Stimulated activated CD8-positive, alpha-beta memory T cell treated with anti-CD3 and anti-CD28 coated beads, Interleukin-7, amount 100 ng/mL, for 48 hours (primary cell): ENCODE results near the gene MAPK8IP1.

Experiments used
- DNase-seq, 2 donors: peaks; one replicate each; pipeline ENCODE4 v3.0.0-alpha.2; 2020; ENCODE audit warnings: low read depth in 1 of 2; ENCODE audit errors: extremely low read depth in 1 of 2

MAPK8IP1 gene

GRCh38 chr11:45924036-45924915 is 38.8 kb downstream of the MAPK8IP1 start:
- no peak for DNase-seq

GRCh38 chr11:45924927-45925326 is 39.5 kb downstream of the MAPK8IP1 start:
- no peak for DNase-seq

DNA sequence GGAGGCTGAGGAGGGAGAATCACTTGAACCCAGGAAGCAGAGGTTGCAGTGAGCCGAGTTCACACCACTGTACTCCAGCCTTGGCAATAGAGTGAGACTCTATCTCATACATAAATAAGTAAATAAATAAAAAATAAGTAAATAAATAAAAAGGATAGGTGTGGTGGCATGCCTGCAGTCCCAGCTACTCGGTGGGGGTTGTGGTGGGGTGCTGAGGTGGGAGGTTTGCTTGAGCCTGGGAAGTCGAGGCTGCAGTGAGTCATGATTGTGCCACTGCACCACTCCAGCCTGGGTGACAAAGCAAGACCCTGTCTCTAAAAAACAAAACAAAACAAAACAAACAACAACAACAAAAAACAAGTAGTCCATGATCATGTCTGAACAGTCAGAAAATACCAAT is 40.1 kb downstream of the MAPK8IP1 start:
- no peak for DNase-seq

DNA sequence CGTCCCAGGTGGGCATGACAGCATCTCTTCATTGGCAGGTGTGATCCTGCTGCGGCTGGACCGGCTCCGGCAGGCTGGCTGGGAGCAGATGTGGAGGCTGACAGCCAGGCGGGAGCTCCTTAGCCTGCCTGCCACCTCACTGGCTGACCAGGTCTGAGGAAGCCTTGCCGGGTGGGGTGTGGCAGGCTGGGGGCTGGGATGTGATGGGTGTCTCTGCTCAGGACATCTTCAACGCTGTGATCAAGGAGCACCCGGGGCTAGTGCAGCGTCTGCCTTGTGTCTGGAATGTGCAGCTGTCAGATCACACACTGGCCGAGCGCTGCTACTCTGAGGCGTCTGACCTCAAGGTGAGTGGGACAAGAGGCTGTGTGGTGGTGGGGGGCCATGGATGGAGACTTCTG is 40.5 kb downstream of the MAPK8IP1 start:
- no peak for DNase-seq

DNA sequence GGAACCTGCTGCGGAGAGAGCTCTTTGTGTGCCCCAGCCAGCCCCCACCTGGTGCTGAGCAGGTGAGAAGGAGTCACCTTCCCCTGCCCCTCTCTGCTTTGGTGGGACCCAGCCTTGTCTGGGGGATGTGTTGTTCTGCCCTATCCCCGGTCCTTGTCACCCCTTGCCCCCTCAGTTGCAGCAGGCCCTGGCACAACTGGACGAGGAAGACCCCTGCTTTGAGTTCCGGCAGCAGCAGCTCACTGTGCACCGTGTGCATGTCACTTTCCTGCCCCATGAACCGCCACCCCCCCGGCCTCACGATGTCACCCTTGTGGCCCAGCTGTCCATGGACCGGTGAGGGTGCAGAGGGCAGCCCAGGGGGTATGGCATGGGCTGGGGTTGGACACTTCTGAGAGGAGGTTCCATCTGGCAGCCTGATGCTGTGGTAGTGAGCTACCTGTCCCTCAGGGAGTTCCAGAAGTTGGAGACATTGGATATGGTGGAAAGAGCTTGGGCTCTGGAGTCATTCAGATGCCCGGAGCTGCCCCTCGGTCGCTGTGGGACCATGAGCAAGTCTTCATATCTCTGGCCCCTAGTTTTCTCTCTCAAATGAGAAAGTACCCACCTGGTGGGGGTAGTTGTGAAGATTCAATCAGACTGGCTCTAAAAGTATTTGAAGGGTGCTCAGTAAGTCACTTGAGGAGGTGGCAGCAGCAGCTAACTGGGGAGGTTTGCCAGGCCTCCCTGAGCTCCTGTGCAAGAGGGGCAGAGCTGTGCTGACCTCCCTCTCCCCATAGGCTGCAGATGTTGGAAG is 41.3 kb downstream of the MAPK8IP1 start:
- DNase-seq = no peak

- DNase-seq = no peak
These were observed 41.9 kb downstream of the MAPK8IP1 start for GRCh38 chr11:45927332-45927683.

DNA sequence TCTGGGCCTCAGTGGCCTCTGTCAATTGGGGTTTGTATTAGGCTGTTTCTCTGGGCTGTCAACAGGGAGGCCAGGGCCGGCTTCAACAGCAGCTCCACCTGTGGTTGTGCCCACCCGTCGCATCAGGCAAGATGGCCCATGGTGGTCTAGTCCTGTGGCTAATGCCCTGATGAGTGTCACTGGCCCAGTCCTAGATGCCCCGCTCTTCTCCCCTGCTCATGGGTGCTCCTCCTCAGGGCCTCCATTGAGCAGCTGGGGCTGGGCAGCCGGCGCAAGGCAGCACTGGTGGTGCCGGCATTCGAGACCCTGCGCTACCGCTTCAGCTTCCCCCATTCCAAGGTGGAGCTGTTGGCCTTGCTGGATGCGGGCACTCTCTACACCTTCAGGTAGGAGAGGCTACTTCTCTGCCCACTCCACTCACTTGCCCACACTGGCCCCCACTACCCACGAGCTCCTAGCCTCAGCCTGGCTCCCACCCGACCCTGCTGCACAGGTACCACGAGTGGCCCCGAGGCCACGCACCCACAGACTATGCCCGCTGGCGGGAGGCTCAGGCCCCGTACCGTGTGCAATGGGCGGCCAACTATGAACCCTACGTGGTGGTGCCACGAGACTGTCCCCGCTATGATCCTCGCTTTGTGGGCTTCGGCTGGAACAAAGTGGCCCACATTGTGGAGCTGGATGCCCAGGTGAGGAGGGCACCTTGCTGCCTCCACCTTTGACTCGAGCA is 42.4 kb downstream of the MAPK8IP1 start:
- DNase-seq = no peak

DNA sequence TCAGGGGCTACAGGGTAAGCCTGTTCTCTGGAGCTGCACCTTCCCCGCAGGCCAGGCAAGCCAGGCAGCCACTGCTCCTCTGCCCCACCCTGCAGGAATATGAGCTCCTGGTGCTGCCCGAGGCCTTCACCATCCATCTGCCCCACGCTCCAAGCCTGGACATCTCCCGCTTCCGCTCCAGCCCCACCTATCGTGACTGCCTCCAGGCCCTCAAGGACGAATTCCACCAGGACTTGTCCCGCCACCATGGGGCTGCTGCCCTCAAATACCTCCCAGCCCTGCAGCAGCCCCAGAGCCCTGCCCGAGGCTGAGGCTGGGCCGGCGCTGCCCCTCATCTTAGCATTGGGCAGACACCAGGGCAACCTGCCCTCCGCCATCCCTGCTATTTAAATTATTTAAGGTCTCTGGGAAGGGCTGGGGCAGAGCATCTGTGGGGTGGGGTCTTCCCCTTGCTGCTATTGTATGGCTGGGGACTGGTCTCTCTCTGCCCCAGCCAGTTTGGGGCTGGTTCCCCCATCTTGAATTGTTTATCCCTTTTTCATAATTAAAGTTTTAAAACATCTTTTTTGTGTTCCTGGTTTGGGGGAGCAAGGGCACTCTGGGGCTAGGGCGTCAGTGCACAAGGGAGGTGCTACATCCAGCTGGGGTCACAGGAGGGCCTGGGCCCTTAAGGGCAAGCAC is 43.2 kb downstream of the MAPK8IP1 start:
- no peak for DNase-seq

GRCh38 chr11:45929486-45930030 is 44.1 kb downstream of the MAPK8IP1 start:
- DNase-seq = no peak

- DNase-seq = no peak
These were observed 44.8 kb downstream of the MAPK8IP1 start for GRCh38 chr11:45930031-45930794.

GRCh38 chr11:45930951-45931570 is 45.6 kb downstream of the MAPK8IP1 start:
- DNase-seq = no peak

DNA sequence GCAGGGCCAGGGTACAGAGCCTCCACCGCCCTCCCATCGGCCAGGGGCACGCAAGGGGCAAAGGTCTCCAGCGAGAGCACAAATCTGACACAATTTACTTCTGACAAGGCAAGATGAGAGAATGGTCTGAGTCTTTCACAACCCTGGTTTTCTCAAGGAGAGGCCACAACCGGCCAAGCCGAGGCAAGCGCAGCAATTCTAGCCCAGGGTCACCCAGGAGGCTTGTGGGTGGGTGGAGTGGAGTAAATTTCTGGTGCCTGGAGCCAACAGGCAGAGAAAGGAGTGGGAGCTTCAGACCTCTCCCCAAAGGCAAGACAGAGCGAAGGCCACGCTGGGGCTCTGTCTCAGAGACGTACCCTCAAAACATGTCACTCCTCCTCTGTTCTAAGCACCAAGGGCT is 46.3 kb downstream of the MAPK8IP1 start:
- DNase-seq = no peak

GRCh38 chr11:45932217-45932616 is 46.8 kb downstream of the MAPK8IP1 start:
- DNase-seq = no peak

DNA sequence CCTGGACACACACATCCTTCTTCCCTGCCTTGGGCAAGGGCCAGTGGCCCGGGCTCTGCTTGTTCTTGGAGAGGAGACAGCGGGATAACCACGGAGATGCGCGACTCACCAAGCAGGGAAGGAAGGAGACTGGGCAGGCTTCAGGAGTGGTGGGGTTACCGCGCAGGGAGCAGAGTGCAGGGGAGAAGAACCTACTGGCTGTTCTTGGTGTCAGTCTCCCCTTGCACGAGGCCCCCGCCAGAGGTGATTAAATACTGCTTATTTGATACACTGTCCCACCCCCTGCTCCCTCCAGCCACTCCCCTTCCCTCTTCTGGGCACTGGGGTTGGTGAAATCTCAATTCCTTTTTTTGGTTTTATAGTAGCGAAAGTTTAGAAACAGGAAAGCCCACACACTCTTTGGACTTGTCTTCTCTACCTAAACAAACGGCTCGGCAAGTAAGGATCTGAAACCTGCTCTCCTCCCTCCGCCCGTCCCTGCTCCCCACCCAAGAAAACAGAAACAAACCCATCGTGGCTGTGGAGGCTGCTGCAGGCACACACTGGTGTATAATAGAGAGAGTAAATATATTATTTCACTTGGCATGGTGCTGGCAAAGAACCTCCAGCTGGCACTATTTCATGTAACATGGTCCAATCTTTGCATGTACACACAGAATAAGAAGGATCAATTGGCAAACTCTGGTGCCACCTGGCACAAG is 47.8 kb downstream of the MAPK8IP1 start:
- DNase-seq = no peak

DNA sequence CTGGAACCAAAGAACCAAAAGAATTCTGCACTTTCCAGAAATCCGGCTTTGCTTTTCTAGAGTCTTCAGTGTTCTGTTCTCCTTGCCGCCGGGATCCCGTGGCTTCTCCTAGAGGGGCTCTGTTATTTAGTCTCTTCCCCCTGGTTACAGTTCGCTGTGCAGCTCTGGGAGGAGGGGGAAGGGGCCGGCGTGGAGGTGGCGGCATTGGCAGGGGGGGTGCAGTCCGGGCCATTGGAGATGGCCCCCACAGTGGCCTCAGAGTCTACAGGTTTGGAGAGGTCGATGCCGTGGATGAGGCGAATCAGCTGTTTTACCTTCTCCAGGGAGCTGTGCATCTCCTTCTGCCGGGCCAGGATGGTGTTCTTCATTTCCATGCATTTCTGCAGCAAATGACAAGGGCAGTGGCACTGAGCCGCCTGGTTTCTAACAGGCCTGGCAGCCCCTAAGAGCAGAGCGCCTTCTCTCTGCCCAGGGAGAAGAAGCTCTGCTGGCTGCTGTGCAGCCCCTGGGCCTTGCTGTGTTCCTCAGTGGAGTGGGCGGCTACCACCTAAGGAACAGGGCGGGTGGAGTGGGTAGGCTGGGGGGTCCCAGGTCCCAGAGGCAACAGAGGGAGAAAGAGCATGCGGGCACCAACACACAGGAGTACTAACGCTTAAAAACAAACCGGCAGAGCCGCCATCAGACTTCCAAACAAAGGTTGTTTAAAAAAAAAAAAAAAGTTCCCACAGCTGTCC is 48.6 kb downstream of the MAPK8IP1 start:
- no peak for DNase-seq

DNA sequence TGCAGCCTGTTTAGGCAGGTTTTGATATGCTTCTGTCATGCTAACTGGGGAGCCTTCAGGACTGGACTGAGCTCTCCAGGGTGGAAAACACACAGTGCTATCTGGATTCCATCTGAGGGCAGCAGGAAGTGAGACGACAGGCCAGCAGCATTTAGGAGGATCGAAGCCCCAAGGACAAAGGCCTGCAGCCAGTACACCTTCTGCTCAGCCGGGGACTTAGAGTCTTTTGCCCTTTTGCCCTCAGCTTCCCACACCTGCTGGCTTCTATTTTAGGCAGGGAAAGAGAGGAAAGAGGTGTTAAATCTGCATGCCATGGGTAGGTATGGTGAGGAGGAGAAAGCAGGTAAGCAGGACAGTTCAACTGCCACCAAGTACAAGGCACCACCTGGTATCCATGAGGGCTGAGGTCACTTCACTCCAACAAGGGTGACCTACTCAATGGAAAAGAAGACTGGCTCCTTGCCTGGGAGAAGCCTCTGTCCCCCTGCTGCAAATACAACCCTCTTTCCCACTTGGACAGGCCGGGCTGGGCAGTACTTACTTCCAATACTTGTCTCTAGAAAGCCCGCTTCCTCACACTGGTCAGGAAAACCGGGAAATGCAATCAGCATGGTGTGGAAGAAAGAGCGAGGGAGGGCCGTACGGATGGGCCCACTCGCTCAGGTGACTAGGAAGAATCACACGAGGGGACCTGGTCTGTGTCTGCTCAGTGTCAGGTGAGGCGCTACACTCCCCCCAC is 49.3 kb downstream of the MAPK8IP1 start:
- no peak for DNase-seq

DNA sequence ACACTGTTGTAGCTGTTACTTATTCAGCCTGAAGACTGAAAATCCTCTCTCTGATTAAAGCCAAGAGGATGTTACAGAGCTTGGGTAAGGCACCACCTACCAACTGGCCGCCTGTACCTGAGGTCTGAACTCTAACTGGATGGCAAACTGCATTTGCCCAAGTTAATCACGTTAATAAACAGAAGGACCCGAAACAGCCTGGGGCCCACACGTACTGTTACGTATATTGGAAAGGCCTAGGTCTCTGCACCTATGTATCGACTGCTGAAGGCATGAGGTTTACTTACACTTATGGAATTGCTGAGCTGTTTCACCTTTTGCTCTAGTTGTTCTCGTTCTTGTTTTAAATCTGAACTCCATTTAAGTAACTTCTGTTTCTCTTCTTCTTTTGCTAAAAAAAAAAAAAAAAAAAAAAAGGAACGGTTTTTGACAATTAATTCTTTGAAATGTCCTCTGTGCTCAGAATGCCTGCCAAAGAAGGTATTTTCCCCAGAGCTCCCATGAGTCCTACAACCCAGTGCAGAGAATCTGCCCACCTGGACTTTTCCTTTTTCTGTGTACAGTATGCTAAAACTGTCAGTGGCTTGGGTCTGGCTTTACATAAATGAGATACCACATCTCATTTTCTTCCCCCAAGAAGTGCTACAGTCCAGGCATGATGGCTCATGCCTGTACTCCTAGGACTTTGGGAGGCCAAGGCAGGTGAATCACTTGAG is 50.1 kb downstream of the MAPK8IP1 start:
- no peak for DNase-seq
